B cell (primary cell): ENCODE results near the gene OSBP2. TPM values are rescaled to one million over a fixed set of nuclear protein-coding genes. Genes with fewer than 3 reads are reported as not detected.

Experiments
- ATAC-seq: fragments of 200-7000 bp; cut with Tn5 transposase; one replicate; pipeline ENCODE4 v1.10.0; 2021; ENCODE audit warnings: low read depth, mild to moderate bottlenecking, moderate number of reproducible peaks, moderate library complexity
- CTCF ChIA-PET: fragments of 350-600 bp; sonication (Branson Sonifier 250); formaldehyde crosslinking; loops from one replicate; lab custom pipeline; 2021; ENCODE audit warnings: antibody characterized with exemption, inconsistent platforms; lab: Charles Lee
- POLR2A ChIA-PET: fragments of 350-600 bp; sonication (Branson Sonifier 250); formaldehyde crosslinking; loops from one replicate; lab custom pipeline; 2021; ENCODE audit warnings: antibody characterized with exemption; lab: Charles Lee
- DNase-seq: peaks from one replicate; pipeline ENCODE4 v3.0.0; 2013
- H2AFZ ChIP-seq: 2 replicates; pipeline ENCODE4 v1.6.1; 2012; ENCODE audit warnings: mild to moderate bottlenecking, low read depth, low read length; ENCODE audit not compliant: insufficient read depth, poor library complexity, severe bottlenecking
- H3K27ac ChIP-seq, 2 donors: 1 replicate in 1 of 2; 2 replicates in 1 of 2; pipeline ENCODE4 v1.5.1; 2012 to 2013; ENCODE audit warnings: low read length in 2 of 2, mild to moderate bottlenecking in 2 of 2, moderate library complexity in 1 of 2
- H3K27me3 ChIP-seq, 4 experiments: fragments of 200-600 bp in 1 of 4; sonication (generic) in 1 of 4; replicated peaks in 1 of 4; 1 replicate in 2 of 4; 2 replicates in 2 of 4; pipeline versions ENCODE4 v1.6.1 to v1.7.0; 2013 to 2016; ENCODE audit warnings: low read length in 3 of 4, mild to moderate bottlenecking in 2 of 4, mixed read lengths in 1 of 4, moderate library complexity in 1 of 4; ENCODE audit not compliant: insufficient read depth in 4 of 4, control insufficient read depth in 3 of 4; ENCODE audit errors: control extremely low read depth in 1 of 4
- H3K36me3 ChIP-seq, 2 experiments: replicated peaks in 1 of 2; 1 replicate in 1 of 2; 2 replicates in 1 of 2; pipeline versions ENCODE4 v1.6.1 to v1.7.1; 2013; ENCODE audit warnings: low read length in 1 of 2; ENCODE audit not compliant: insufficient read depth in 2 of 2, control insufficient read depth in 1 of 2; ENCODE audit errors: control extremely low read depth in 1 of 2, extremely low read depth in 1 of 2
- H3K4me1 ChIP-seq, 2 donors: fragments of 200-600 bp in 1 of 2; sonication (generic) in 1 of 2; 1 replicate in 1 of 2; 2 replicates in 1 of 2; pipeline versions ENCODE4 v1.5.1 to v1.6.1; 2013 to 2017; ENCODE audit warnings: low read length in 2 of 2; ENCODE audit not compliant: control insufficient read depth in 2 of 2, insufficient read depth in 2 of 2
- H3K4me2 ChIP-seq: replicated peaks from 2 replicates; pipeline ENCODE3; 2012; ENCODE audit warnings: mild to moderate bottlenecking, low read depth, low read length; ENCODE audit not compliant: poor library complexity, severe bottlenecking
- H3K4me3 ChIP-seq, 5 experiments: fragments of 200-600 bp in 1 of 5; sonication (generic) in 1 of 5; 1 replicate in 3 of 5; 2 replicates in 2 of 5; pipeline versions ENCODE4 v1.5.1 to v1.7.0; 2011 to 2016; ENCODE audit warnings: low read length in 4 of 5, mild to moderate bottlenecking in 4 of 5, low read depth in 2 of 5, control low read depth in 1 of 5, moderate library complexity in 1 of 5; ENCODE audit not compliant: insufficient read depth in 1 of 5; ENCODE audit errors: control extremely low read depth in 1 of 5, extremely low read depth in 1 of 5
- H3K79me2 ChIP-seq: fragments of 200-600 bp; sonication (generic); one replicate; pipeline ENCODE4 v1.6.0; 2016; ENCODE audit warnings: low read length; ENCODE audit not compliant: control insufficient read depth, insufficient read depth
- H3K9ac ChIP-seq: fragments of 200-600 bp; sonication (generic); 2 replicates; pipeline ENCODE4 v1.6.1; 2017; ENCODE audit warnings: mild to moderate bottlenecking, low read length, moderate library complexity
- H3K9me3 ChIP-seq, 3 donors: one replicate each; pipeline versions ENCODE4 v1.6.1 to v1.7.1; 2013; ENCODE audit warnings: low read length in 2 of 3; ENCODE audit not compliant: control insufficient read depth in 2 of 3, insufficient read depth in 1 of 3; ENCODE audit errors: control extremely low read depth in 1 of 3
- H4K20me1 ChIP-seq: 2 replicates; pipeline ENCODE4 v1.6.0; 2012; ENCODE audit warnings: mild to moderate bottlenecking, low read length; ENCODE audit not compliant: insufficient read depth, control insufficient read depth, poor library complexity, severe bottlenecking
- H3K27ac Mint-ChIP-seq: one replicate; pipeline ENCODE4 v1.8.0; 2021; ENCODE audit warnings: mixed read lengths
- H3K27me3 Mint-ChIP-seq: one replicate; pipeline ENCODE4 v1.8.0; 2021; ENCODE audit warnings: mixed read lengths
- H3K4me1 Mint-ChIP-seq: one replicate; pipeline ENCODE4 v1.8.0; 2021; ENCODE audit warnings: mixed read lengths
- H3K4me3 Mint-ChIP-seq: one replicate; pipeline ENCODE4 v1.8.0; 2021; ENCODE audit warnings: mixed read lengths
- H3K9me3 Mint-ChIP-seq: one replicate; pipeline ENCODE4 v1.8.0; 2022; ENCODE audit warnings: mixed read lengths; ENCODE audit not compliant: insufficient read depth
- EZH2 ChIP-seq: IDR thresholded peaks from 2 replicates; pipeline ENCODE4 v1.6.1; 2012; ENCODE audit warnings: borderline replicate concordance, low read depth, mild to moderate bottlenecking, moderate library complexity, low read length; ENCODE audit not compliant: insufficient read depth, poor library complexity, severe bottlenecking
- WGBS: methylation state at CpG from one replicate; pipeline ENCODE4 v1.1.5; 2013; ENCODE audit warnings: missing lambda C conversion rate; ENCODE audit not compliant: insufficient coverage; 5-methylcytosine and 5-hydroxymethylcytosine counted together
- intact Hi-C: fragments of 100-400 bp; cut with micrococcal nuclease; formaldehyde crosslinking; loops from one replicate; pipeline ENCODE4 v1.10.0; 2022
- polyA plus RNA-seq: library from polyadenylated mRNA; depleted of rRNA; stranded (reverse); fragments of >200 nt; gene quantifications from 2 replicates; pipeline ENCODE4 v1.2.3, GENCODE V29; 2012
- total RNA-seq, 2 donors: library from RNA; stranded (reverse); fragments of 120-200 nt in 1 of 2; gene quantifications; 1 replicate in 1 of 2; 2 replicates in 1 of 2; pipeline versions ENCODE4 v1.2.3 to v1.2.4, GENCODE V29; 2013 to 2022
- TF ChIP-seq, protein P1 (sequence below): fragments of 200-600 bp; IDR thresholded peaks from one replicate; pipeline ENCODE4 v1.8.0; 2022; ENCODE audit warnings: antibody characterized with exemption, mild to moderate bottlenecking

OSBP2 gene
- total and polyA plus RNA-seq, 2 donors (not counting 1 experiment from before 2014, with no cell fraction given), result 0.10 to 1.0 TPM

DNA sequence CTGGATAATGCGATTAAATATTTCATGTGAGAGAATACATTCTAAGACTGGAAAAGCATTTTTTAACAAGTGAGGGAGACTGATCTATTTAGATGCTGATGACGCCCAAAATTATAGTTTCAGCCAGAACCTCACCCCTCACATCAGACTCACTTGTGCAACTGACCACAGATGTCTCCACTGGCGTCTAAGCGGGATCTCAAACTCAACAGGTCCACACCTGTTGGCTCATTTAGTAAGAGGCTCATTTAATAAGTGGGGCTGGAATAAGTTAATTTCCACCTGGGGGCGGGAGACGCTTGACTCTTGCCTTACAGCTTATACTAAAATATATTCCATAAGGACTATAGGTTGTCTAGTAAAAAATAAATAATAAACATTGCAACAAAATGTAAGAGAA is 226.4 kb downstream of the OSBP2 start:
- POLR2A ChIA-PET, result interaction anchor here (0.7 kb wide), 1 partner anchor 10 kb away, joined by 8 read pairs; no protein-coding TSS in a partner anchor

More for the DNA sequence above, 226.4 kb downstream of the OSBP2 start:
- DNase-seq, result no peak
- Histone ChIP-seq H3K9ac (peak overlapping the region; percentile 71), H3K9me3 (peaks cover 0 to 11% (median 0%) of the 10 kb centered on the region in 3 donors), H2AFZ (peak overlapping the region; percentile 94), H3K4me3 (peak overlapping the region in 4 of 5 experiments; percentile 52 to 72 (median 64)), H3K27ac (peak overlapping the region in 1 of 2 donors; percentile 87), H4K20me1 (no peaks in the 10 kb centered on the region), H3K27me3 (peaks cover 0 to 6% (median under 1%) of the 10 kb centered on the region in 4 experiments), H3K4me1 (peaks cover 9 to 14% of the 10 kb centered on the region in 2 donors), H3K4me2 (peak overlapping the region; percentile 89), H3K79me2 (peaks cover 23% of the 10 kb centered on the region), H3K36me3 (peaks cover 0 to 2% of the 10 kb centered on the region in 2 experiments)
- ATAC-seq, result no peak
- CTCF ChIA-PET, result interaction anchor here (1.3 to 8.2 kb wide), 10 partner anchors 9 to 293 kb away, joined by 3 to 105 read pairs (median 6); partner anchors contain the start of genes MORC2, SLC35E4 and TUG1
- Mint-ChIP-seq H3K27me3 (peaks cover 3% of the 10 kb centered on the region), H3K9me3 (no peaks in the 10 kb centered on the region), H3K4me1 (peaks cover 12% of the 10 kb centered on the region), H3K4me3 (peak overlapping the region; percentile 82), H3K27ac (peak overlapping the region; percentile 82)
- TF ChIP-seq, protein P1, sequence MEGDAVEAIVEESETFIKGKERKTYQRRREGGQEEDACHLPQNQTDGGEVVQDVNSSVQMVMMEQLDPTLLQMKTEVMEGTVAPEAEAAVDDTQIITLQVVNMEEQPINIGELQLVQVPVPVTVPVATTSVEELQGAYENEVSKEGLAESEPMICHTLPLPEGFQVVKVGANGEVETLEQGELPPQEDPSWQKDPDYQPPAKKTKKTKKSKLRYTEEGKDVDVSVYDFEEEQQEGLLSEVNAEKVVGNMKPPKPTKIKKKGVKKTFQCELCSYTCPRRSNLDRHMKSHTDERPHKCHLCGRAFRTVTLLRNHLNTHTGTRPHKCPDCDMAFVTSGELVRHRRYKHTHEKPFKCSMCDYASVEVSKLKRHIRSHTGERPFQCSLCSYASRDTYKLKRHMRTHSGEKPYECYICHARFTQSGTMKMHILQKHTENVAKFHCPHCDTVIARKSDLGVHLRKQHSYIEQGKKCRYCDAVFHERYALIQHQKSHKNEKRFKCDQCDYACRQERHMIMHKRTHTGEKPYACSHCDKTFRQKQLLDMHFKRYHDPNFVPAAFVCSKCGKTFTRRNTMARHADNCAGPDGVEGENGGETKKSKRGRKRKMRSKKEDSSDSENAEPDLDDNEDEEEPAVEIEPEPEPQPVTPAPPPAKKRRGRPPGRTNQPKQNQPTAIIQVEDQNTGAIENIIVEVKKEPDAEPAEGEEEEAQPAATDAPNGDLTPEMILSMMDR, result no peak
- TF ChIP-seq EZH2, result no peak
- intact Hi-C loops, result loop anchor here (5.0 kb wide), 1 partner anchor 329 kb away; the partner anchor contains the start of gene PES1
- no CpG with 5 or more reads among the region's 6 CpGs for WGBS
